Gastrocnemius medialis (tissue), 4 donors: ENCODE measurements around the gene PROZ. TPM values are rescaled to one million over a fixed set of nuclear protein-coding genes. Genes with fewer than 3 reads are reported as not detected.

Experiments used
- ATAC-seq, 2 donors: fragments of 150-250 bp; one replicate each; pipeline ENCODE4 v1.9.1; 2016
- DNase-seq, 2 donors: peaks; one replicate each; pipeline ENCODE4 v3.0.0-alpha.2; 2019
- H3K27ac ChIP-seq, 4 donors: fragments of 200-600 bp; sonication (generic); 1 replicate in 1 of 4; 2 replicates in 3 of 4; pipeline ENCODE4 v1.5.1; 2016 to 2018; ENCODE audit warnings: mild to moderate bottlenecking in 2 of 4, moderate library complexity in 1 of 4
- H3K27me3 ChIP-seq, 3 donors: fragments of 200-600 bp; sonication (generic) in 2 of 3; 1 replicate in 1 of 3; 2 replicates in 2 of 3; pipeline versions ENCODE4 v1.5.1 to v1.6.0; 2016 to 2019; ENCODE audit warnings: mild to moderate bottlenecking in 1 of 3, moderate library complexity in 1 of 3
- H3K36me3 ChIP-seq, 2 donors: fragments of 200-600 bp; sonication (generic) in 1 of 2; one replicate each; pipeline ENCODE4 v1.5.1; 2017 to 2018
- H3K4me1 ChIP-seq, 2 donors: fragments of 200-600 bp; sonication (generic) in 1 of 2; one replicate each; pipeline ENCODE4 v1.5.1; 2016 to 2017; ENCODE audit warnings: mild to moderate bottlenecking in 2 of 2
- H3K4me3 ChIP-seq, 4 donors: fragments of 200-600 bp; sonication (generic) in 3 of 4; 1 replicate in 1 of 4; 2 replicates in 3 of 4; pipeline ENCODE4 v1.5.1; 2016 to 2019; ENCODE audit warnings: mild to moderate bottlenecking in 2 of 4
- H3K9me3 ChIP-seq, 3 donors: fragments of 200-600 bp; sonication (generic) in 2 of 3; 1 replicate in 1 of 3; 2 replicates in 2 of 3; pipeline ENCODE4 v1.5.1; 2016 to 2019
- CTCF ChIP-seq, 5 experiments: fragments of 450-650 bp in 3 of 5; fragments of 200-600 bp in 2 of 5; sonication (generic) in 2 of 5; IDR thresholded peaks in 4 of 5; conservative IDR thresholded peaks in 1 of 5; 1 replicate in 4 of 5; 2 replicates in 1 of 5; pipeline ENCODE4 v1.5.1; 2016 to 2019; ENCODE audit warnings: antibody characterized with exemption in 5 of 5, mild to moderate bottlenecking in 3 of 5, moderate library complexity in 3 of 5
- POLR2A ChIP-seq, 2 donors: fragments of 450-650 bp; IDR thresholded peaks; one replicate each; pipeline ENCODE4 v1.6.1; 2017; ENCODE audit warnings: antibody characterized with exemption in 2 of 2, mild to moderate bottlenecking in 2 of 2, moderate library complexity in 2 of 2
- in situ Hi-C, 4 donors: fragments of 200-750 bp; cut with MboI; loops; one replicate each; pipeline versions ENCODE4 v1.15.0 to v1.8.0; 2017; ENCODE audit warnings: low sequenced_read_pairs in 4 of 4
- intact Hi-C: fragments of 100-400 bp; cut with DNase I; formaldehyde crosslinking; loops from one replicate; pipeline ENCODE4 v1.15.1; 2023; ENCODE audit warnings: low total_unique reads
- total RNA-seq, 4 donors: library from RNA; depleted of rRNA; stranded (reverse); fragments of >200 nt; gene quantifications; one replicate each; pipeline versions ENCODE4 v1.1.0 to v1.2.3, GENCODE V29; 2016

The PROZ gene
- total RNA-seq, 4 donors from 2014 or later, result not detected

DNA sequence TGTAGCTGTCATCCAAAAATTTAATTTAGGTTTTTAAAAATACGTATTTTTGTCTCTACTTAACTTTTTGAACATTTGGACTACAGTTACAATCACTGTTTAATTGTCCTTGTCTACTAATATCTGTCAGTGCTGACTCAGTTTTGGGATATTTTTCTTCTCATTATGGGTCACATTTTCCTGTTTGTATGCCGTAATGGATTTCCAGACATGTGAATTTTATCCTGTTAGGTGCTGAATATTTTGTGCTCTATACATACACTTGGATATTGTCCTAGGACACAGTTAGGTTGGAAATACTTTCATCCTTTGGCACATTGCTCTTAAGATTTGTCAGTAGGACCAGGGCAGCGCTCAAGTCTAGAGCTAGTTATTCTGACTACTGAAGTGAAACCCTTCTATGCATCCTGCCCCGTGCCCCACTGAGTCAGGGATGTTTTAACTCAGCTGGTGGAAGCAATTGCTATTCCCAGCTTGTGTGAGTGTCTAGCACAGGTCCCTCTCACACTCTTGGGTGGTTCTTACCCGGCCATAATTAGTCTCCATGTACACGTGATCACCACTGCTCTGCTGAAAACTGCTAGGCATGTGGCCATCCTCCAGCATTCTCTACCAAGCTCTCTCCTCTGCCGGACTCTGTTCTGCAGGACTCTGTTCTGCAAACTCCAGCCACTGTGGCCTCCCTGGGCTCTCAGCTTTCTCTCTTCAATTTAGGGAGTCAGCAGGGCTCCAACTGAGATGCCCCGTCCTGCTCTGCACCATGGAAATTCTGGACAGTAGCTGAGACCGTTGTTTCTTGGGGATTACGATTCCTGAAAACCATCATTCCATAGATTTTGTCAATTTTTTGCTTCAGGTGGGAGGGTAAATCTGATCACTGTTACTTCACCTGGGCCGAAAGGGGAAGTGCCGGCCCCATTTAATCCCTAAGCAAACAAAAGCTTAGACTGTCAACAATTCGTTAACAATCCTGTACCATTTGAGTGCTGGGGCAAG is 11.1 kb downstream of the PROZ start:
- Histone ChIP-seq H3K9me3 (no peaks in the 10 kb centered on the region), H3K27ac (no peak overlapping the region), H3K36me3 (peaks cover 0 to 31% of the 10 kb centered on the region in 2 donors), H3K27me3 (peaks cover 0 to 3% (median 0%) of the 10 kb centered on the region in 3 donors), H3K4me1 (no peaks in the 10 kb centered on the region), H3K4me3 (no peak overlapping the region)
- no peak for TF ChIP-seq CTCF (IDR thresholded peaks at IDR 0.05 in 4 of 5, conservative IDR thresholded peaks at IDR 0.05 in 1 of 5)
- TF ChIP-seq POLR2A (IDR thresholded peaks at IDR 0.05), result no peak
- in situ Hi-C loops, result no loop called here
- DNase-seq (no peak), ATAC-seq (no peak)
- intact Hi-C loops, result no loop called here

DNA sequence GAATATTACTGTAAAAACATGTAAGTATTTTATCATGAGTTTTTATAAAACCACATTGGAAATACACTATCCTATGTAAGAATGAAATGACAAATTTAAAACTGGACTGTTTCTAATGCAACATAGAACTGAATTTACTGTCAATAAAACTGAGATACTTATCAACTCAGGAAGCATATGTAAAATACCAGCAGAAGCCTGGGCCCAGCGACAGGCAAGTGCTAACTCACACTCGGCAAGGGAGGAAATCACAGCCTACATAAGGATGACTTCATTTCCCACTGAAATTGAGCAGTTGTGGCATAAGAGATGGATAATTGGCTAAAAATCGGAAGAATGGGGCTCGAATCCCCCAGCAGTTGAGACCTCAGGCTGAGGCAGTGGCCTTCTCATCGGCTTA is 12.1 kb downstream of the PROZ start:
- no peaks in the 10 kb centered on the region for H3K4me1 ChIP-seq
- H3K27ac ChIP-seq, result no peak overlapping the region
- no peaks in the 10 kb centered on the region for H3K27me3 ChIP-seq
- in situ Hi-C loops (no loop called here), intact Hi-C loops (no loop called here)
- no peak overlapping the region for H3K4me3 ChIP-seq
- H3K36me3 ChIP-seq, result peaks cover 0 to 41% of the 10 kb centered on the region in 2 donors
- ATAC-seq, result no peak
- TF ChIP-seq POLR2A (IDR thresholded peaks at IDR 0.05) (no peak), CTCF (IDR thresholded peaks at IDR 0.05 in 4 of 5, conservative IDR thresholded peaks at IDR 0.05 in 1 of 5) (no peak)
- no peak for DNase-seq
- H3K9me3 ChIP-seq, result no peaks in the 10 kb centered on the region

DNA sequence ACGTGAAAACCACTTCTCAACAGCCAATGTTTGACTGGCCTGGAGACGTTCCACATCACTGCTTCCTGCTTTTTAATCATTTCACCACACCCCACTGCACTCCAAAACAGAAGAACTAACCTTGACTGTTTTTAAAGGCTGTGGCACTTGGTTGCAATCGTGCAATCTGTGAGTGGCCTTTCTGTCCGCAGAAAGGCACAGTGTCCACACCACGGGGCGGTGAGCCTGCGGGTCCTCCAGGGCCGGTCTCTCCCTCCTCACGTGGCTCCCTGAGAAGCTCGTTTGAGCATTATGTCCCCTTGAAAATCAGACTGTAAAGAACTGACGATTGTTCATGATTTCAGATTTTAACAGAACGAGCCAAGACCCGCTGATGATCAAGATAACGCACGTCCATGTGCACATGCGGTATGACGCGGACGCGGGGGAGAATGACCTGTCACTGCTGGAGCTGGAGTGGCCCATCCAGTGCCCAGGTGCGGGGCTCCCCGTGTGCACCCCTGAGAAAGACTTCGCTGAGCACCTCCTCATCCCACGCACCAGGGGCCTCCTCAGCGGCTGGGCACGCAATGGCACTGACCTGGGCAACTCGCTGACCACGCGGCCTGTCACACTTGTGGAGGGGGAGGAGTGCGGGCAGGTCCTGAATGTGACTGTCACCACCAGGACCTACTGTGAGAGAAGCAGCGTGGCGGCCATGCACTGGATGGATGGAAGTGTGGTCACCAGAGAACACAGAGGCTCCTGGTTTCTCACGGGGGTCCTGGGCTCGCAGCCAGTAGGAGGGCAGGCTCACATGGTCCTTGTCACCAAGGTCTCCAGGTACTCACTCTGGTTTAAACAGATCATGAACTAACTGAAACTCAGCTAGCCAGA is 13.0 kb downstream of the PROZ start:
- TF ChIP-seq CTCF (IDR thresholded peaks at IDR 0.05 in 4 of 5, conservative IDR thresholded peaks at IDR 0.05 in 1 of 5) (no peak), POLR2A (IDR thresholded peaks at IDR 0.05) (no peak)
- Histone ChIP-seq H3K27me3 (no peaks in the 10 kb centered on the region), H3K4me1 (no peaks in the 10 kb centered on the region), H3K9me3 (no peaks in the 10 kb centered on the region), H3K36me3 (peaks cover 0 to 50% of the 10 kb centered on the region in 2 donors), H3K4me3 (no peak overlapping the region), H3K27ac (no peak overlapping the region)
- DNase-seq (no peak), ATAC-seq (no peak)
- intact Hi-C loops (no loop called here), in situ Hi-C loops (no loop called here)

DNA sequence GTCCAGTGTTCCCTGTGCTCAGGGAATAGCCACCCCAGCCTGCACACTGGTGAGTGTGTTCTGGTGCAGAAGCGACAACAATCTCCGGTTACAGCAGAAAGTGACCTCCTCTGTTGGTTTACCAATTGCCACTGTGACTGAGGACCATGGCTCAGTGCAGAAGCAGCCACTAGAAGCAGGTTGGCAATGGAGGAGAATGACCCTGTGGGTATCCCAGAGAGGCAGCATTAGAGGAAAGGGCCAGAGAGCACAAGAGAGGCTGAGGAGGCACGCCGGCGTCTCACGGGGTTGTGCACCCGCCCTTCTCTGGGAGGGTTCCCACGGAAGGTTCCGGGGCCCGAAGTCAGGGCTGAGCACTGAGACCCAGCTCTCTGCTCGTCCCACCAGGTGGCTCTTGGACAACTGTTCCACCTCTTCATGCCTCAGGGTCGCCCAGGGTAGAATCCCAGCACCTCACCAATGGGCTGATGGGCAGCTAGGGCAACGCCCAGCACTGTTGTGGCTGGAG is 14.0 kb downstream of the PROZ start:
- DNase-seq (no peak), ATAC-seq (no peak)
- Histone ChIP-seq H3K9me3 (no peaks in the 10 kb centered on the region), H3K4me1 (no peaks in the 10 kb centered on the region), H3K36me3 (peaks cover 0 to 60% of the 10 kb centered on the region in 2 donors), H3K27ac (no peak overlapping the region), H3K4me3 (no peak overlapping the region), H3K27me3 (no peaks in the 10 kb centered on the region)
- TF ChIP-seq CTCF (IDR thresholded peaks at IDR 0.05 in 4 of 5, conservative IDR thresholded peaks at IDR 0.05 in 1 of 5), result no peak
- no peak for TF ChIP-seq POLR2A (IDR thresholded peaks at IDR 0.05)
- intact Hi-C loops, result no loop called here
- in situ Hi-C loops, result no loop called here
